K562 (cell line): ENCODE measurements around the gene ATG10. TPM values are rescaled to one million over a fixed set of nuclear protein-coding genes. Genes with fewer than 3 reads are reported as not detected.
"Not testable (repeated sequence)": the region's sequence is repeated elsewhere in the genome, so short reads cannot be mapped to it uniquely, and the experiment has no call there.

Experiments used
- ATAC-seq: fragments of 200-7000 bp; cut with Tn5 transposase; 3 replicates; pipeline ENCODE4 v1.9.1; 2020; ENCODE audit warnings: moderate library complexity
- BruUV-seq: library from RNA; stranded (reverse); fragments of 400-500 nt; replicated peaks from 2 replicates; lab custom pipeline; 2021; lab: Mats Ljungman, UMichigan
- CTCF ChIA-PET: fragments of 300-600 bp; formaldehyde crosslinking; extraction: SDS; loops from one replicate; lab custom pipeline; 2021; ENCODE audit warnings: low intra/inter-chr PET ratio; lab: Yijun Ruan, JAX
- POLR2A ChIA-PET: fragments of 300-600, 350-650 bp; sonication (Branson Sonifier 250); formaldehyde crosslinking; extraction: SDS; loops from one replicate; lab custom pipeline; 2021; ENCODE audit warnings: antibody characterized with exemption, inconsistent platforms; lab: Yijun Ruan, JAX
- DNase-seq, 4 experiments: peaks; one replicate each; pipeline versions ENCODE4 v3.0.0 to v3.0.0-alpha.2; 2011 to 2018; ENCODE audit warnings: low spot score in 3 of 4, mixed read lengths in 3 of 4; ENCODE audit errors: extremely low read depth in 1 of 4
- FAIRE-seq: peaks from 2 replicates; lab custom pipeline; 2011; peaks lifted over from hg19 to GRCh38; lab: Jason Lieb, UNC
- H2AFZ ChIP-seq: 2 replicates; pipeline ENCODE4 v1.6.0; 2011; ENCODE audit warnings: low read depth, low read length, control low read depth, inconsistent platforms
- H3K27ac ChIP-seq: fragments of 200-600 bp; 3 replicates; pipeline ENCODE4 v1.8.0; 2011; ENCODE audit warnings: low read depth, mild to moderate bottlenecking, control low read depth, inconsistent platforms, low read length, moderate library complexity, mixed read lengths; ENCODE audit errors: extremely low read depth
- H3K27me3 ChIP-seq, 2 experiments: fragments of 300-600 bp in 1 of 2; 2 replicates in 1 of 2; 3 replicates in 1 of 2; pipeline versions ENCODE4 v1.6.0 to v1.8.0; 2011; ENCODE audit warnings: inconsistent platforms in 2 of 2, low read length in 2 of 2, mild to moderate bottlenecking in 1 of 2, mixed read lengths in 1 of 2, moderate library complexity in 1 of 2; ENCODE audit not compliant: control insufficient read depth in 2 of 2, insufficient read depth in 2 of 2
- H3K36me3 ChIP-seq: fragments of 300-600 bp; 3 replicates; pipeline ENCODE4 v1.8.0; 2011; ENCODE audit warnings: mild to moderate bottlenecking, low read length, inconsistent platforms; ENCODE audit not compliant: control insufficient read depth, insufficient read depth
- H3K4me1 ChIP-seq, 2 experiments: fragments of 200-600 bp in 1 of 2; replicated peaks in 1 of 2; 2 replicates in 1 of 2; 3 replicates in 1 of 2; pipeline versions ENCODE4 v1.5.1 to v1.8.0; 2011; ENCODE audit warnings: inconsistent platforms in 2 of 2, low read length in 2 of 2, mild to moderate bottlenecking in 1 of 2, mixed read lengths in 1 of 2, moderate library complexity in 1 of 2; ENCODE audit not compliant: control insufficient read depth in 2 of 2, insufficient read depth in 2 of 2
- H3K4me2 ChIP-seq: 2 replicates; pipeline ENCODE4 v1.6.1; 2011; ENCODE audit warnings: low read length, control low read depth, inconsistent platforms, mixed read lengths; ENCODE audit not compliant: insufficient read depth
- H3K4me3 ChIP-seq: fragments of 200-600 bp; sonication (generic), shearing (Covaris generic); 2 replicates; pipeline ENCODE4 v1.5.1; 2016; ENCODE audit warnings: control low read depth, inconsistent platforms
- H3K79me2 ChIP-seq: fragments of 200-600 bp; 3 replicates; pipeline ENCODE4 v1.8.0; 2011; ENCODE audit warnings: low read length, inconsistent platforms; ENCODE audit not compliant: control insufficient read depth, insufficient read depth
- H3K9ac ChIP-seq, 2 experiments: 2 replicates each; pipeline versions ENCODE4 v1.6.0 to v1.6.1; 2011; ENCODE audit warnings: low read depth in 2 of 2, low read length in 2 of 2, control low read depth in 1 of 2, inconsistent platforms in 1 of 2, mild to moderate bottlenecking in 1 of 2, mixed read lengths in 1 of 2; ENCODE audit not compliant: insufficient read depth in 1 of 2
- H3K9me1 ChIP-seq: one replicate; pipeline ENCODE4 v1.6.0; 2011; ENCODE audit warnings: inconsistent platforms, mild to moderate bottlenecking, low read length, moderate library complexity; ENCODE audit not compliant: control insufficient read depth, insufficient read depth
- H3K9me3 ChIP-seq: replicated peaks from 2 replicates; pipeline ENCODE4 v1.5.1; 2011; ENCODE audit warnings: low read depth, low read length, inconsistent platforms; ENCODE audit not compliant: control insufficient read depth, insufficient read depth
- H4K20me1 ChIP-seq: replicated peaks from 2 replicates; pipeline ENCODE4 v1.6.1; 2011; ENCODE audit warnings: low read length, inconsistent platforms, mixed read lengths; ENCODE audit not compliant: control insufficient read depth, insufficient read depth
- ARID1B ChIP-seq: fragments of 450-650 bp; IDR thresholded peaks from 2 replicates; pipeline ENCODE4 v1.6.1; 2016; ENCODE audit warnings: antibody characterized with exemption, mild to moderate bottlenecking, inconsistent platforms
- BCOR ChIP-seq: fragments of 450-650 bp; IDR thresholded peaks from 2 replicates; pipeline ENCODE4 v1.6.1; 2016
- CCNT2 ChIP-seq: IDR thresholded peaks from 2 replicates; pipeline ENCODE4 v1.6.1; 2011; ENCODE audit warnings: borderline replicate concordance, low read depth, mild to moderate bottlenecking, moderate library complexity, mixed read lengths, low read length; ENCODE audit not compliant: insufficient read length; ENCODE audit errors: extremely low read depth
- CSDE1 ChIP-seq, 2 experiments: fragments of 450-650 bp; IDR thresholded peaks; 2 replicates each; pipeline ENCODE4 v1.6.1; 2016; ENCODE audit warnings: mild to moderate bottlenecking in 1 of 2
- E2F4 ChIP-seq: sonication (generic); formaldehyde crosslinking; IDR thresholded peaks from 2 replicates; pipeline ENCODE4 v1.8.0; 2022; ENCODE audit warnings: mild to moderate bottlenecking, low read depth, missing genetic modification reagents
- HDAC3 ChIP-seq: fragments of 450-650 bp; IDR thresholded peaks from 2 replicates; pipeline ENCODE4 v1.6.1; 2018; ENCODE audit warnings: borderline replicate concordance, mild to moderate bottlenecking, moderate library complexity; ENCODE audit not compliant: partially characterized antibody
- KAT8 ChIP-seq: fragments of 450-650 bp; IDR thresholded peaks from 2 replicates; pipeline ENCODE4 v1.6.1; 2016; ENCODE audit warnings: low read depth, mild to moderate bottlenecking
- KDM1A ChIP-seq, 2 experiments: fragments of 450-650 bp; IDR thresholded peaks; 2 replicates each; pipeline ENCODE4 v1.6.1; 2016; ENCODE audit warnings: mild to moderate bottlenecking in 2 of 2
- MED1 ChIP-seq: sonication (generic); formaldehyde crosslinking; IDR thresholded peaks from 2 replicates; pipeline ENCODE4 v1.8.1; 2023; ENCODE audit warnings: missing genetic modification reagents, borderline replicate concordance
- MEIS2 ChIP-seq: fragments of 450-650 bp; IDR thresholded peaks from 2 replicates; pipeline ENCODE4 v1.6.1; 2014; ENCODE audit warnings: mild to moderate bottlenecking; ENCODE audit not compliant: partially characterized antibody
- OTX1 ChIP-seq: fragments of 450-650 bp; formaldehyde crosslinking; IDR thresholded peaks from 2 replicates; pipeline ENCODE4 v1.4.0; 2022; ENCODE audit warnings: mild to moderate bottlenecking
- PURB ChIP-seq: sonication (generic); formaldehyde crosslinking; IDR thresholded peaks from 2 replicates; pipeline ENCODE4 v1.9.0; 2021; ENCODE audit warnings: low read depth, mild to moderate bottlenecking, missing genetic modification reagents
- SUPT5H ChIP-seq: fragments of 450-650 bp; IDR thresholded peaks from 2 replicates; pipeline ENCODE4 v1.6.1; 2016
- WGBS: fragments of 100-300 bp; shearing (Covaris generic); methylation state at CpG from one replicate; pipeline ENCODE4 v1.1.6; 2016; ENCODE audit warnings: low coverage, mixed read lengths; ENCODE audit not compliant: insufficient coverage; ENCODE audit errors: missing lambda C conversion rate; 5-methylcytosine and 5-hydroxymethylcytosine counted together
- in situ Hi-C: fragments of 300-500 bp; cut with MboI; formaldehyde crosslinking; loops from 4 replicates; pipeline ENCODE4 v1.15.0; 2018; ENCODE audit warnings: inconsistent platforms, mixed read lengths
- intact Hi-C: fragments of 100-400 bp; cut with micrococcal nuclease; formaldehyde crosslinking; loops from 2 replicates; pipeline ENCODE4 v1.14.2; 2022
- polyA plus RNA-seq, 8 experiments: library from polyadenylated mRNA; depleted of rRNA in 4 of 8; stranded (reverse) in 5 of 8; unstranded in 3 of 8; fragments of >200 nt; fragmentation: Nextera tagmentation in 2 of 8; fragmentation: Illumina TruSeq in 1 of 8; extraction: Ambion mirVana in 2 of 8; extraction: Trizol in 1 of 8; gene quantifications; 2 replicates each; pipeline versions ENCODE4 v1.2.1 to v1.2.3, GENCODE V29; 2011 to 2014; ENCODE audit warnings: inconsistent platforms in 1 of 8, missing spikeins in 1 of 8
- total RNA-seq, 7 experiments: library from RNA; depleted of rRNA in 6 of 7; stranded (reverse); fragments of >200 nt in 6 of 7; fragmentation: Illumina TruSeq in 2 of 7; extraction: Trizol in 2 of 7; gene quantifications; 2 replicates each; pipeline versions ENCODE4 v1.2.1 to v1.2.3, GENCODE V29; 2011 to 2021; ENCODE audit warnings: low replicate concordance in 1 of 7

ATG10 gene
- total and polyA plus RNA-seq, 9 of the 15 experiments (the other 6 are each of a cell fraction or from before 2014, with no cell fraction given) = 7.0 to 18.8 (median 14.6) TPM

GRCh38 chr5:82109915-82110314 lies 138.1 kb downstream of the ATG10 start:
- POLR2A ChIA-PET, CTCF ChIA-PET, BruUV-seq, FAIRE-seq, H3K9me3 ChIP-seq: not testable (repeated sequence)
- peak in 1 of 2 experiments; percentile 39; a peak in 1 of 4 replicates for TF ChIP-seq KDM1A (IDR thresholded peaks at IDR 0.05)
- peak; percentile 55; the same call in 1 of the 2 replicates for TF ChIP-seq BCOR
- TF ChIP-seq, all 486 proteins: peak for 2; not testable (repeated sequence) for 484
- H3K27me3 ChIP-seq, H3K9ac ChIP-seq, H4K20me1 ChIP-seq, H3K4me3 ChIP-seq, H3K36me3 ChIP-seq, H2AFZ ChIP-seq, H3K4me1 ChIP-seq, DNase-seq, H3K4me2 ChIP-seq, ATAC-seq, H3K9me1 ChIP-seq, H3K79me2 ChIP-seq, H3K27ac ChIP-seq, in situ Hi-C loops: not testable (repeated sequence)
- whole genome bisulfite sequencing = 86% methylated on average over 1 of the region's 2 CpGs
- intact Hi-C loops = loop anchor here (5.0 kb wide), 1 partner anchor 117 kb away; no protein-coding TSS in a partner anchor

- WGBS = 0% methylated on average over 2 of the region's 2 CpGs
- Histone ChIP-seq H3K79me2 (no peaks in the 10 kb centered on the region), H3K4me2 (no peak overlapping the region), H3K9ac (no peak overlapping the region), H3K9me3 (no peaks in the 10 kb centered on the region), H4K20me1 (no peaks in the 10 kb centered on the region), H3K27me3 (no peaks in the 10 kb centered on the region), H3K4me3 (no peak overlapping the region), H3K9me1 (no peaks in the 10 kb centered on the region), H2AFZ (no peak overlapping the region), H3K4me1 (peaks cover 0 to 5% of the 10 kb centered on the region in 2 experiments; a peak in 3 of 5 replicates), H3K27ac (no peak overlapping the region; the same call in 2 of the 3 replicates), H3K36me3 (no peaks in the 10 kb centered on the region)
- ATAC-seq (peak; percentile 94), DNase-seq (peak; percentile 15 to 70 (median 40)), FAIRE-seq (peak; percentile 77)
- in situ Hi-C loops (no loop called here), intact Hi-C loops (no loop called here)
- BruUV-seq = no TSS peak
- CTCF ChIA-PET = interaction anchor here (1.1 kb wide), 1 partner anchor 53 kb away, joined by 4 read pairs; no protein-coding TSS in a partner anchor
- POLR2A ChIA-PET = no interaction called here
- TF ChIP-seq HDAC3 (no peak), CCNT2 (no peak), CSDE1 (IDR thresholded peaks at IDR 0.05) (no peak), PURB (CRISPR knock-in tag) (no peak), SUPT5H (no peak), ARID1B (peak; percentile 47; the same call in 1 of the 2 replicates), MEIS2 (peak; percentile 20), KAT8 (peak; percentile 78), MED1 (CRISPR knock-in tag) (no peak), E2F4 (no peak), OTX1 (no peak)
Observed at GRCh38 chr5:82111191-82111590, 139.4 kb downstream of the ATG10 start.
